SK-N-SH (cell line): ENCODE results near the gene UBAC2. TPM values are rescaled to one million over a fixed set of nuclear protein-coding genes. Genes with fewer than 3 reads are reported as not detected.

Experiments
- CTCF ChIA-PET: fragments of 300-600, 350-600 bp; formaldehyde crosslinking; extraction: SDS; loops from one replicate; lab custom pipeline; 2021; lab: Yijun Ruan, JAX
- POLR2A ChIA-PET: fragments of 350-600 bp; sonication (Branson Sonifier 250); formaldehyde crosslinking; extraction: SDS; loops from one replicate; lab custom pipeline; 2020; ENCODE audit warnings: antibody characterized with exemption, inconsistent platforms; lab: Yijun Ruan, JAX
- DNase-seq: peaks from one replicate; pipeline ENCODE4 v3.0.0; 2012
- H2AFZ ChIP-seq: fragments of 200-600 bp; sonication (generic); 2 replicates; pipeline ENCODE4 v1.8.1; 2016; ENCODE audit warnings: antibody characterized with exemption, mild to moderate bottlenecking, low read depth
- H3F3A ChIP-seq: fragments of 200-600 bp; sonication (generic); replicated peaks from 2 replicates; pipeline ENCODE3; 2016; ENCODE audit warnings: antibody characterized with exemption, mild to moderate bottlenecking; ENCODE audit not compliant: insufficient read depth
- H3K27ac ChIP-seq, 2 experiments: fragments of 200-500 bp in 1 of 2; fragments of 200-600 bp in 1 of 2; sonication (Bioruptor generic) in 1 of 2; sonication (generic), shearing (Covaris generic) in 1 of 2; 2 replicates each; pipeline versions ENCODE4 v1.5.1 to v1.6.1; 2014 to 2016; ENCODE audit warnings: low read depth in 2 of 2, inconsistent platforms in 1 of 2, low read length in 1 of 2, mild to moderate bottlenecking in 1 of 2, mixed read lengths in 1 of 2
- H3K27me3 ChIP-seq: fragments of 200-600 bp; sonication (generic), shearing (Covaris generic); 2 replicates; pipeline ENCODE4 v1.6.1; 2016; ENCODE audit warnings: mixed run types; ENCODE audit not compliant: insufficient read depth
- H3K36me3 ChIP-seq, 2 experiments: fragments of 200-500 bp in 1 of 2; fragments of 200-600 bp in 1 of 2; sonication (Bioruptor generic) in 1 of 2; sonication (generic) in 1 of 2; replicated peaks in 1 of 2; 2 replicates each; pipeline versions ENCODE3 to v1.5.1; 2014 to 2016; ENCODE audit warnings: low read length in 1 of 2, mild to moderate bottlenecking in 1 of 2; ENCODE audit not compliant: insufficient read depth in 2 of 2, control insufficient read depth in 1 of 2
- H3K4me1 ChIP-seq, 2 experiments: fragments of 200-500 bp in 1 of 2; fragments of 200-600 bp in 1 of 2; sonication (Bioruptor generic) in 1 of 2; sonication (generic), shearing (Covaris generic) in 1 of 2; 2 replicates each; pipeline versions ENCODE4 v1.5.1 to v1.6.1; 2014 to 2016; ENCODE audit warnings: low read depth in 1 of 2, low read length in 1 of 2, mixed run types in 1 of 2; ENCODE audit not compliant: insufficient read depth in 2 of 2, control insufficient read depth in 1 of 2
- H3K4me2 ChIP-seq: fragments of 200-600 bp; sonication (generic), shearing (Covaris generic); 2 replicates; pipeline ENCODE4 v1.6.1; 2017; ENCODE audit warnings: mixed run types
- H3K4me3 ChIP-seq, 2 experiments: fragments of 200-500 bp in 1 of 2; fragments of 200-600 bp in 1 of 2; sonication (Bioruptor generic) in 1 of 2; sonication (generic), shearing (Covaris generic) in 1 of 2; 2 replicates each; pipeline versions ENCODE4 v1.5.1 to v1.8.1; 2014 to 2016; ENCODE audit warnings: low read depth in 2 of 2, inconsistent platforms in 1 of 2, low read length in 1 of 2, mild to moderate bottlenecking in 1 of 2, mixed read lengths in 1 of 2, moderate library complexity in 1 of 2
- H3K79me2 ChIP-seq: fragments of 200-600 bp; sonication (generic); 2 replicates; pipeline ENCODE4 v1.8.1; 2017; ENCODE audit warnings: mild to moderate bottlenecking; ENCODE audit not compliant: insufficient read depth
- H3K9ac ChIP-seq: fragments of 200-600 bp; sonication (generic); 2 replicates; pipeline ENCODE4 v1.6.1; 2017; ENCODE audit warnings: mixed run types
- H3K9me2 ChIP-seq: fragments of 200-600 bp; sonication (generic); 2 replicates; pipeline ENCODE4 v1.6.1; 2017; ENCODE audit warnings: mixed run types
- H3K9me3 ChIP-seq: fragments of 200-600 bp; sonication (generic); 2 replicates; pipeline ENCODE4 v1.6.1; 2017; ENCODE audit warnings: mixed run types, mild to moderate bottlenecking, moderate library complexity
- H4K20me1 ChIP-seq: fragments of 200-600 bp; sonication (generic); 2 replicates; pipeline ENCODE4 v1.6.1; 2017; ENCODE audit warnings: mild to moderate bottlenecking, mixed run types; ENCODE audit not compliant: insufficient read depth
- FOSL2 ChIP-seq: IDR thresholded peaks from 2 replicates; pipeline ENCODE4 v1.4.0; 2012; ENCODE audit warnings: low read depth, mild to moderate bottlenecking, moderate library complexity, borderline replicate concordance
- FOXJ3 ChIP-seq: sonication (generic); formaldehyde crosslinking; IDR thresholded peaks from 2 replicates; pipeline ENCODE4 v1.5.1; 2020; ENCODE audit warnings: mild to moderate bottlenecking, missing genetic modification reagents
- GATA2 ChIP-seq: sonication (generic); formaldehyde crosslinking; IDR thresholded peaks from 2 replicates; pipeline ENCODE4 v1.5.0; 2020; ENCODE audit warnings: mild to moderate bottlenecking, missing genetic modification reagents
- MEF2A ChIP-seq: IDR thresholded peaks from 2 replicates; pipeline ENCODE4 v1.4.0; 2012; ENCODE audit warnings: low read depth, borderline replicate concordance
- NFIC ChIP-seq: IDR thresholded peaks from 2 replicates; pipeline ENCODE4 v1.4.0; 2012; ENCODE audit warnings: borderline replicate concordance
- POLR2AphosphoS5 ChIP-seq: IDR thresholded peaks from 2 replicates; pipeline ENCODE4 v1.6.1; 2012; ENCODE audit warnings: low read depth, low read length
- RAD21 ChIP-seq: IDR thresholded peaks from 2 replicates; pipeline ENCODE4 v1.6.1; 2012; ENCODE audit warnings: mild to moderate bottlenecking, low read length
- SIN3A ChIP-seq: IDR thresholded peaks from 2 replicates; pipeline ENCODE4 v1.6.1; 2012; ENCODE audit warnings: low read depth, mild to moderate bottlenecking, low read length, moderate library complexity, borderline replicate concordance
- TAF1 ChIP-seq: IDR thresholded peaks from 2 replicates; pipeline ENCODE4 v1.6.1; 2012; ENCODE audit warnings: low read depth, mild to moderate bottlenecking, low read length, moderate library complexity, borderline replicate concordance
- TCF12 ChIP-seq: IDR thresholded peaks from 2 replicates; pipeline ENCODE4 v1.4.0; 2012
- WGBS: methylation state at CpG from one replicate; pipeline ENCODE4 v1.1.6; 2017; ENCODE audit warnings: low lambda C conversion rate; 5-methylcytosine and 5-hydroxymethylcytosine counted together
- polyA plus RNA-seq, 3 experiments: library from polyadenylated mRNA; depleted of rRNA; stranded (reverse); fragments of >200 nt; gene quantifications; 2 replicates each; pipeline ENCODE4 v1.2.3, GENCODE V29; 2012
- TF ChIP-seq, protein P1 (sequence below): IDR thresholded peaks from 2 replicates; pipeline ENCODE4 v1.6.1; 2012; ENCODE audit warnings: mild to moderate bottlenecking, low read depth, low read length, moderate library complexity
- TF ChIP-seq, protein P2 (sequence below): IDR thresholded peaks from 2 replicates; pipeline ENCODE4; 2012
- TF ChIP-seq, protein P3 (sequence below): IDR thresholded peaks from 2 replicates; pipeline ENCODE4 v1.4.0; 2012; ENCODE audit warnings: low read depth, borderline replicate concordance
- TF ChIP-seq, protein P4 (sequence below): IDR thresholded peaks from 2 replicates; pipeline ENCODE4 v1.4.0; 2012; ENCODE audit warnings: low read depth, borderline replicate concordance

UBAC2 gene
- polyA plus RNA-seq, 1 of the 3 experiments (the other 2 are of a cell fraction), result 79.0 TPM

DNA sequence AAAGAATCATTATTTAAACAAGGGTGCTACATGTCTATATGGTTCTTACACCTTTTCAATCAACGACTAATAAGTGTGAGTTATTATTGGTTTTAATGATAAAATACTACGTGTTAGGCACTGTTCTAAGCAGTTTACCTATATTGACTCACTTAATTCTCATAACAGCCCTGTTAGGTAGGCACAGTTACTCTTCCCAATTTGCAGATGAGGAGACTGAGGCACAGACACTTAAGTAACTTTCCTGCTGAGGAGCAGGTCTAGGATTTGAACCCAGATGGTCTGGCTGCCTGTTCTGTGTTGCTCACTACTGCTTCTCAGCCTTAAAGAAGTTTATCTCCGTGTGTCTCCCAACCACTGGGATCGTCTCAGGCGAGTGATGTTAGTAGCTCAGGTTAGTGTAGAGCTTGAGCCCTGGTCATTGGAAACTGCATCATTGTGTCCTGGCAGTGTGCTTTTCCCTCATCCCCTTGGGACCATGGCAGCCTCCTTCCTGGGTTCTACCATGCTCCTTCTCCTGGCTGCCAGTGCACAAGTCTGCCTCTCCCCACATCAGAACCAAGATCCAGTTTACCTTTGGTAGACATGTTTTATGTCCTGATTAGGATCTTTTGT, 10.9 kb downstream of the UBAC2 start (continued):
- TF ChIP-seq, protein P1, sequence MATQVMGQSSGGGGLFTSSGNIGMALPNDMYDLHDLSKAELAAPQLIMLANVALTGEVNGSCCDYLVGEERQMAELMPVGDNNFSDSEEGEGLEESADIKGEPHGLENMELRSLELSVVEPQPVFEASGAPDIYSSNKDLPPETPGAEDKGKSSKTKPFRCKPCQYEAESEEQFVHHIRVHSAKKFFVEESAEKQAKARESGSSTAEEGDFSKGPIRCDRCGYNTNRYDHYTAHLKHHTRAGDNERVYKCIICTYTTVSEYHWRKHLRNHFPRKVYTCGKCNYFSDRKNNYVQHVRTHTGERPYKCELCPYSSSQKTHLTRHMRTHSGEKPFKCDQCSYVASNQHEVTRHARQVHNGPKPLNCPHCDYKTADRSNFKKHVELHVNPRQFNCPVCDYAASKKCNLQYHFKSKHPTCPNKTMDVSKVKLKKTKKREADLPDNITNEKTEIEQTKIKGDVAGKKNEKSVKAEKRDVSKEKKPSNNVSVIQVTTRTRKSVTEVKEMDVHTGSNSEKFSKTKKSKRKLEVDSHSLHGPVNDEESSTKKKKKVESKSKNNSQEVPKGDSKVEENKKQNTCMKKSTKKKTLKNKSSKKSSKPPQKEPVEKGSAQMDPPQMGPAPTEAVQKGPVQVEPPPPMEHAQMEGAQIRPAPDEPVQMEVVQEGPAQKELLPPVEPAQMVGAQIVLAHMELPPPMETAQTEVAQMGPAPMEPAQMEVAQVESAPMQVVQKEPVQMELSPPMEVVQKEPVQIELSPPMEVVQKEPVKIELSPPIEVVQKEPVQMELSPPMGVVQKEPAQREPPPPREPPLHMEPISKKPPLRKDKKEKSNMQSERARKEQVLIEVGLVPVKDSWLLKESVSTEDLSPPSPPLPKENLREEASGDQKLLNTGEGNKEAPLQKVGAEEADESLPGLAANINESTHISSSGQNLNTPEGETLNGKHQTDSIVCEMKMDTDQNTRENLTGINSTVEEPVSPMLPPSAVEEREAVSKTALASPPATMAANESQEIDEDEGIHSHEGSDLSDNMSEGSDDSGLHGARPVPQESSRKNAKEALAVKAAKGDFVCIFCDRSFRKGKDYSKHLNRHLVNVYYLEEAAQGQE, result no peak
- TF ChIP-seq, protein P2, sequence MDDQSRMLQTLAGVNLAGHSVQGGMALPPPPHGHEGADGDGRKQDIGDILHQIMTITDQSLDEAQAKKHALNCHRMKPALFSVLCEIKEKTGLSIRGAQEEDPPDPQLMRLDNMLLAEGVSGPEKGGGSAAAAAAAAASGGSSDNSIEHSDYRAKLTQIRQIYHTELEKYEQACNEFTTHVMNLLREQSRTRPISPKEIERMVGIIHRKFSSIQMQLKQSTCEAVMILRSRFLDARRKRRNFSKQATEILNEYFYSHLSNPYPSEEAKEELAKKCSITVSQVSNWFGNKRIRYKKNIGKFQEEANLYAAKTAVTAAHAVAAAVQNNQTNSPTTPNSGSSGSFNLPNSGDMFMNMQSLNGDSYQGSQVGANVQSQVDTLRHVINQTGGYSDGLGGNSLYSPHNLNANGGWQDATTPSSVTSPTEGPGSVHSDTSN, result no peak
- TF ChIP-seq, protein P3, sequence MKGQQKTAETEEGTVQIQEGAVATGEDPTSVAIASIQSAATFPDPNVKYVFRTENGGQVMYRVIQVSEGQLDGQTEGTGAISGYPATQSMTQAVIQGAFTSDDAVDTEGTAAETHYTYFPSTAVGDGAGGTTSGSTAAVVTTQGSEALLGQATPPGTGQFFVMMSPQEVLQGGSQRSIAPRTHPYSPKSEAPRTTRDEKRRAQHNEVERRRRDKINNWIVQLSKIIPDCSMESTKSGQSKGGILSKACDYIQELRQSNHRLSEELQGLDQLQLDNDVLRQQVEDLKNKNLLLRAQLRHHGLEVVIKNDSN, result no peak
- TF ChIP-seq, protein P4, sequence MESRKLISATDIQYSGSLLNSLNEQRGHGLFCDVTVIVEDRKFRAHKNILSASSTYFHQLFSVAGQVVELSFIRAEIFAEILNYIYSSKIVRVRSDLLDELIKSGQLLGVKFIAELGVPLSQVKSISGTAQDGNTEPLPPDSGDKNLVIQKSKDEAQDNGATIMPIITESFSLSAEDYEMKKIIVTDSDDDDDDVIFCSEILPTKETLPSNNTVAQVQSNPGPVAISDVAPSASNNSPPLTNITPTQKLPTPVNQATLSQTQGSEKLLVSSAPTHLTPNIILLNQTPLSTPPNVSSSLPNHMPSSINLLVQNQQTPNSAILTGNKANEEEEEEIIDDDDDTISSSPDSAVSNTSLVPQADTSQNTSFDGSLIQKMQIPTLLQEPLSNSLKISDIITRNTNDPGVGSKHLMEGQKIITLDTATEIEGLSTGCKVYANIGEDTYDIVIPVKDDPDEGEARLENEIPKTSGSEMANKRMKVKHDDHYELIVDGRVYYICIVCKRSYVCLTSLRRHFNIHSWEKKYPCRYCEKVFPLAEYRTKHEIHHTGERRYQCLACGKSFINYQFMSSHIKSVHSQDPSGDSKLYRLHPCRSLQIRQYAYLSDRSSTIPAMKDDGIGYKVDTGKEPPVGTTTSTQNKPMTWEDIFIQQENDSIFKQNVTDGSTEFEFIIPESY, result no peak
- TF ChIP-seq GATA2 (no peak), SIN3A (no peak), RAD21 (no peak), TCF12 (no peak), FOSL2 (no peak), NFIC (no peak), TAF1 (no peak), POLR2AphosphoS5 (no peak), FOXJ3 (CRISPR knock-in tag) (no peak)

DNA sequence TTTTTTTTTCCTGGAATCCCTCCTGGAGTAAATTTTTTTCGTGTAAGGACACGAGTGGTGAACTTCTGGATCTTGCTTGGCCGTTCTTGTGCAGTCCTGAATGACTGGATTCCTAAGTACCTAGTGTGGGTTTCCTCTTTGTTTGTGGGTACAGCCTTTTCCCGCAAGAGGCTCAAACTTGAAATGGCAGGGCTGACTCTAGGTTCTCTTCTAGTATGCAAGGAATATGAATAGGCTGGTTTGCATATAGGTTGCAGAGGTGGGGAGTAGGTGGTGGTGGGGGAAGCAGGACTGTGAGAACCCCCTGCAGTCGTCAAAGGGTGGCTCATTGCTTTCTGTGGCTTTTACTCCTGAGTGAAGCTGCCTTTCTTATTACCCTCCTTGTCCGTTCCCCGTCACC, 13.6 kb downstream of the UBAC2 start:
- no peaks in the 10 kb centered on the region for H3K27me3 ChIP-seq
- H3K79me2 ChIP-seq, result peaks cover 86% of the 10 kb centered on the region
- no peaks in the 10 kb centered on the region for H4K20me1 ChIP-seq
- no peak for DNase-seq
- H3K27ac ChIP-seq, result no peak overlapping the region
- peaks cover 0 to 3% of the 10 kb centered on the region in 2 experiments for H3K36me3 ChIP-seq
- CTCF ChIA-PET, result interaction anchor here (0.6 to 1.5 kb wide), 2 partner anchors 55 to 1919 kb away, joined by 3 to 4 read pairs; no protein-coding TSS in a partner anchor
- TF ChIP-seq TAF1 (no peak), MEF2A (no peak)
- H3K9me2 ChIP-seq, result no peaks in the 10 kb centered on the region
- POLR2A ChIA-PET, result no interaction called here
- no peak overlapping the region for H2AFZ ChIP-seq
- H3K9me3 ChIP-seq, result no peaks in the 10 kb centered on the region
- H3F3A ChIP-seq, result no peaks in the 10 kb centered on the region
- H3K4me2 ChIP-seq, result no peak overlapping the region
- H3K4me3 ChIP-seq, result no peak overlapping the region
- 92% methylated on average over 7 of the region's 7 CpGs for WGBS
- no peak overlapping the region for H3K9ac ChIP-seq
- peaks cover 0 to 10% of the 10 kb centered on the region in 2 experiments; a peak in 1 of 4 replicates for H3K4me1 ChIP-seq
